ENCODE results near the gene RNF152.

DNA sequence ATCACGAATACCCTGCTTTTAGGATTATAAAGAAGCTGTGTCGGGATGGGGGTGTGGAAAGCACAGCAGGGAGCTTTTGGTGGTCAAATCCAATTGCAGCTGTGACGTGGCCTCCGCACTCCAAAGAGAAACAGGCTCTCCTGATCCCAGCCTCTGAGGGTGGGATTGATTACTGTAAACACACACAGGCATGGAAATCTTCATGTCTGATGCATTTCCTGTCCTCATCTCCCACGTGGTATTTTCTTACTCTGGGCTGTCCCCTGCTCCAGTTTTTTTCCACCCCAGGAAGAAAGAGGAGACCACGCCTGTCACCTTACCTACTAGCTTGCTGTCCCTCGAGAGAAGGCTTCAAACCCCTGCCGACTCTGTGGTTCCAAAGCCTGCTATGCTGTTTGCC, 22.7 kb downstream of the RNF152 start:
- TF ChIP-seq, protein P1, sequence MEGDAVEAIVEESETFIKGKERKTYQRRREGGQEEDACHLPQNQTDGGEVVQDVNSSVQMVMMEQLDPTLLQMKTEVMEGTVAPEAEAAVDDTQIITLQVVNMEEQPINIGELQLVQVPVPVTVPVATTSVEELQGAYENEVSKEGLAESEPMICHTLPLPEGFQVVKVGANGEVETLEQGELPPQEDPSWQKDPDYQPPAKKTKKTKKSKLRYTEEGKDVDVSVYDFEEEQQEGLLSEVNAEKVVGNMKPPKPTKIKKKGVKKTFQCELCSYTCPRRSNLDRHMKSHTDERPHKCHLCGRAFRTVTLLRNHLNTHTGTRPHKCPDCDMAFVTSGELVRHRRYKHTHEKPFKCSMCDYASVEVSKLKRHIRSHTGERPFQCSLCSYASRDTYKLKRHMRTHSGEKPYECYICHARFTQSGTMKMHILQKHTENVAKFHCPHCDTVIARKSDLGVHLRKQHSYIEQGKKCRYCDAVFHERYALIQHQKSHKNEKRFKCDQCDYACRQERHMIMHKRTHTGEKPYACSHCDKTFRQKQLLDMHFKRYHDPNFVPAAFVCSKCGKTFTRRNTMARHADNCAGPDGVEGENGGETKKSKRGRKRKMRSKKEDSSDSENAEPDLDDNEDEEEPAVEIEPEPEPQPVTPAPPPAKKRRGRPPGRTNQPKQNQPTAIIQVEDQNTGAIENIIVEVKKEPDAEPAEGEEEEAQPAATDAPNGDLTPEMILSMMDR (IDR thresholded peaks at IDR 0.05) = no peak
- TF ChIP-seq POLR2A (IDR thresholded peaks at IDR 0.05) (no peak), POLR2AphosphoS5 (IDR thresholded peaks at IDR 0.05) (no peak)

Measured in stomach (tissue), 4 donors.